Thyroid gland (tissue), 4 donors: Measurements from ENCODE around the gene NOC3L.

Experiments
- POLR2A ChIP-seq, 2 donors: fragments of 450-650 bp; IDR thresholded peaks; one replicate each; pipeline ENCODE4 v1.6.1; 2017; ENCODE audit warnings: antibody characterized with exemption in 2 of 2, mild to moderate bottlenecking in 2 of 2, moderate library complexity in 1 of 2
- TF ChIP-seq, protein P1 (sequence below), 6 experiments: fragments of 200-600 bp in 3 of 6; fragments of 450-650 bp in 3 of 6; sonication (generic) in 3 of 6; IDR thresholded peaks; one replicate each; pipeline ENCODE4 v1.5.1; 2016 to 2019; ENCODE audit warnings: antibody characterized with exemption in 6 of 6, mild to moderate bottlenecking in 2 of 6, inconsistent platforms in 1 of 6, moderate library complexity in 1 of 6

DNA sequence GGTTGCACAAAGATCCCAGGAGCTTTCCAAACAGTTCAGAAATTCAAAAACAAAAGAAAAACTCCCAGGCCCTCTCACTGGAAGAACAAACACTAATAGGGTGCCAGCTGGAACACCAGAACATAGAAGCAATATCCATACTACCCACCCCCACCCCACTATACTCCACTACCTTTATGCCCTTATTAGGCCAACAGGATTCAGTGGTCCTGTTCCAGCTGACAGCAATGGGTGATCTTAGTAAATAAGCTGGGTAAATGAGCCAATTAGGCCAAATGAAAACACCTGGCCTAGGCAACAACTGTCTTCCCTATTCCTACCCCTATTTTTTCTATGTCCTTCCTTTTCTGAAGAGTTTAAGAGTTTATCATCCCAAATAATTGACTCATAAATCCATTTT is 11.7 kb downstream of the NOC3L start:
- no peak for TF ChIP-seq POLR2A (IDR thresholded peaks at IDR 0.05)
- TF ChIP-seq, protein P1, sequence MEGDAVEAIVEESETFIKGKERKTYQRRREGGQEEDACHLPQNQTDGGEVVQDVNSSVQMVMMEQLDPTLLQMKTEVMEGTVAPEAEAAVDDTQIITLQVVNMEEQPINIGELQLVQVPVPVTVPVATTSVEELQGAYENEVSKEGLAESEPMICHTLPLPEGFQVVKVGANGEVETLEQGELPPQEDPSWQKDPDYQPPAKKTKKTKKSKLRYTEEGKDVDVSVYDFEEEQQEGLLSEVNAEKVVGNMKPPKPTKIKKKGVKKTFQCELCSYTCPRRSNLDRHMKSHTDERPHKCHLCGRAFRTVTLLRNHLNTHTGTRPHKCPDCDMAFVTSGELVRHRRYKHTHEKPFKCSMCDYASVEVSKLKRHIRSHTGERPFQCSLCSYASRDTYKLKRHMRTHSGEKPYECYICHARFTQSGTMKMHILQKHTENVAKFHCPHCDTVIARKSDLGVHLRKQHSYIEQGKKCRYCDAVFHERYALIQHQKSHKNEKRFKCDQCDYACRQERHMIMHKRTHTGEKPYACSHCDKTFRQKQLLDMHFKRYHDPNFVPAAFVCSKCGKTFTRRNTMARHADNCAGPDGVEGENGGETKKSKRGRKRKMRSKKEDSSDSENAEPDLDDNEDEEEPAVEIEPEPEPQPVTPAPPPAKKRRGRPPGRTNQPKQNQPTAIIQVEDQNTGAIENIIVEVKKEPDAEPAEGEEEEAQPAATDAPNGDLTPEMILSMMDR (IDR thresholded peaks at IDR 0.05), result no peak
